PFSK-1 (cell line): ENCODE results near the gene KIT.

Experiments used
- POLR2AphosphoS5 ChIP-seq: IDR thresholded peaks from 2 replicates; pipeline ENCODE4 v1.6.1; 2012; ENCODE audit warnings: low read depth, mild to moderate bottlenecking, control low read depth, low read length, moderate library complexity
- TF ChIP-seq, protein P1 (sequence below), 2 experiments: IDR thresholded peaks; 2 replicates each; pipeline versions ENCODE4 v1.6.1 to v1.8.0; 2011 to 2012; ENCODE audit warnings: low read depth in 2 of 2, low read length in 2 of 2, control low read depth in 1 of 2, inconsistent platforms in 1 of 2, mild to moderate bottlenecking in 1 of 2, moderate library complexity in 1 of 2; ENCODE audit not compliant: insufficient read depth in 1 of 2

DNA sequence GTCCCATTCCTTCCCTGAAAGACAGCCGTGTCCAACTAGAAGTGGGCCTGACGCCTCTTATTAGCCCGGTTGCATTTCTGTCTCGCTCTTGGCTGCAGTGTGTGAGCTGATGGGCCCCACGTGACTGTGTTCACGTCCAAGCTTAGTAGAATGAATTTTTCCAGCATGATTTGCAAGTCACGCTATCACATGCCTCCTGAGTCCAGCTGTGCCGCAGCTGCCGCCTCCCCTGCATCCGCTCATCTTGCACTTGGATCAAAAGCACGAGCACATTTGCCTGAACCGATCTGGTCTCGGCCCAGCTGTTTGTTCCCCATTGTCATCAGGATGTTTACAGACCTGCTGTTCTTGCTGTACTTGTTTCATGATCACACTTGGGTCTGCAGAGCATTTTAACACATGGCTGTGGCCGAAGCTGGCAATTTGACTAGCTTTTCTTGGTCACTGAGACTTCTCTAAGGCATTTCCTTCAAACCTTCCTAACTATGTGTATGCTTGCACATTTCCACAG, 126.5 kb downstream of the KIT start:
- TF ChIP-seq, protein P1, sequence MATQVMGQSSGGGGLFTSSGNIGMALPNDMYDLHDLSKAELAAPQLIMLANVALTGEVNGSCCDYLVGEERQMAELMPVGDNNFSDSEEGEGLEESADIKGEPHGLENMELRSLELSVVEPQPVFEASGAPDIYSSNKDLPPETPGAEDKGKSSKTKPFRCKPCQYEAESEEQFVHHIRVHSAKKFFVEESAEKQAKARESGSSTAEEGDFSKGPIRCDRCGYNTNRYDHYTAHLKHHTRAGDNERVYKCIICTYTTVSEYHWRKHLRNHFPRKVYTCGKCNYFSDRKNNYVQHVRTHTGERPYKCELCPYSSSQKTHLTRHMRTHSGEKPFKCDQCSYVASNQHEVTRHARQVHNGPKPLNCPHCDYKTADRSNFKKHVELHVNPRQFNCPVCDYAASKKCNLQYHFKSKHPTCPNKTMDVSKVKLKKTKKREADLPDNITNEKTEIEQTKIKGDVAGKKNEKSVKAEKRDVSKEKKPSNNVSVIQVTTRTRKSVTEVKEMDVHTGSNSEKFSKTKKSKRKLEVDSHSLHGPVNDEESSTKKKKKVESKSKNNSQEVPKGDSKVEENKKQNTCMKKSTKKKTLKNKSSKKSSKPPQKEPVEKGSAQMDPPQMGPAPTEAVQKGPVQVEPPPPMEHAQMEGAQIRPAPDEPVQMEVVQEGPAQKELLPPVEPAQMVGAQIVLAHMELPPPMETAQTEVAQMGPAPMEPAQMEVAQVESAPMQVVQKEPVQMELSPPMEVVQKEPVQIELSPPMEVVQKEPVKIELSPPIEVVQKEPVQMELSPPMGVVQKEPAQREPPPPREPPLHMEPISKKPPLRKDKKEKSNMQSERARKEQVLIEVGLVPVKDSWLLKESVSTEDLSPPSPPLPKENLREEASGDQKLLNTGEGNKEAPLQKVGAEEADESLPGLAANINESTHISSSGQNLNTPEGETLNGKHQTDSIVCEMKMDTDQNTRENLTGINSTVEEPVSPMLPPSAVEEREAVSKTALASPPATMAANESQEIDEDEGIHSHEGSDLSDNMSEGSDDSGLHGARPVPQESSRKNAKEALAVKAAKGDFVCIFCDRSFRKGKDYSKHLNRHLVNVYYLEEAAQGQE (IDR thresholded peaks at IDR 0.05; ENCODE audit: insufficient read depth in 1 of 2, low read depth in 2 of 2, low read length in 2 of 2) = no peak
- no peak for TF ChIP-seq POLR2AphosphoS5
